Activated CD4-positive, alpha-beta T cell treated with anti-CD3 and anti-CD28 coated beads for 36 hours (primary cell): ENCODE results near the gene MIGA2. TPM values are rescaled to one million over a fixed set of nuclear protein-coding genes. Genes with fewer than 3 reads are reported as not detected.
A peak's percentile ranks its signal among the peaks of the same experiment; 100 is the strongest.
"Not testable (repeated sequence)": the region's sequence is repeated elsewhere in the genome, so short reads cannot be mapped to it uniquely, and the experiment has no call there.

Source experiments
- ATAC-seq: fragments of 200-7000 bp; cut with Tn5 transposase; one replicate; pipeline ENCODE4 v1.10.0; 2021; ENCODE audit warnings: mild to moderate bottlenecking, moderate library complexity
- CTCF ChIA-PET: fragments of 350-600 bp; sonication (Branson Sonifier 250); formaldehyde crosslinking; loops from one replicate; lab custom pipeline; 2021; ENCODE audit warnings: antibody characterized with exemption; lab: Charles Lee
- POLR2A ChIA-PET: fragments of 350-600 bp; sonication (Branson Sonifier 250); formaldehyde crosslinking; loops from one replicate; lab custom pipeline; 2021; ENCODE audit warnings: antibody characterized with exemption, inconsistent platforms; lab: Charles Lee
- DNase-seq: peaks from one replicate; pipeline ENCODE4 v3.0.0-alpha.2; 2020
- H3K27ac Mint-ChIP-seq: one replicate; pipeline ENCODE4 v1.8.0; 2021; ENCODE audit warnings: mixed read lengths
- H3K27me3 Mint-ChIP-seq: one replicate; pipeline ENCODE4 v1.8.0; 2021; ENCODE audit warnings: mixed read lengths
- H3K36me3 Mint-ChIP-seq: one replicate; pipeline ENCODE4 v1.8.0; 2021; ENCODE audit warnings: low read depth, mixed read lengths
- H3K4me1 Mint-ChIP-seq: one replicate; pipeline ENCODE4 v1.8.0; 2021; ENCODE audit warnings: mixed read lengths
- H3K4me3 Mint-ChIP-seq: one replicate; pipeline ENCODE4 v1.8.0; 2021; ENCODE audit warnings: mild to moderate bottlenecking, moderate library complexity, mixed read lengths
- H3K9me3 Mint-ChIP-seq: one replicate; pipeline ENCODE4 v1.8.0; 2021; ENCODE audit warnings: low read depth, mixed read lengths
- intact Hi-C, 2 experiments: fragments of 100-400 bp; cut with DNase I in 1 of 2; cut with micrococcal nuclease in 1 of 2; formaldehyde crosslinking; loops; one replicate each; pipeline versions ENCODE4 v1.14.2 to v1.15.1; 2022 to 2024; cut with DNase I, micrococcal nuclease
- total RNA-seq, 2 experiments: library from RNA; stranded (reverse); gene quantifications; one replicate each; pipeline ENCODE4 v1.2.3, GENCODE V29; 2021

MIGA2 gene, protein sequence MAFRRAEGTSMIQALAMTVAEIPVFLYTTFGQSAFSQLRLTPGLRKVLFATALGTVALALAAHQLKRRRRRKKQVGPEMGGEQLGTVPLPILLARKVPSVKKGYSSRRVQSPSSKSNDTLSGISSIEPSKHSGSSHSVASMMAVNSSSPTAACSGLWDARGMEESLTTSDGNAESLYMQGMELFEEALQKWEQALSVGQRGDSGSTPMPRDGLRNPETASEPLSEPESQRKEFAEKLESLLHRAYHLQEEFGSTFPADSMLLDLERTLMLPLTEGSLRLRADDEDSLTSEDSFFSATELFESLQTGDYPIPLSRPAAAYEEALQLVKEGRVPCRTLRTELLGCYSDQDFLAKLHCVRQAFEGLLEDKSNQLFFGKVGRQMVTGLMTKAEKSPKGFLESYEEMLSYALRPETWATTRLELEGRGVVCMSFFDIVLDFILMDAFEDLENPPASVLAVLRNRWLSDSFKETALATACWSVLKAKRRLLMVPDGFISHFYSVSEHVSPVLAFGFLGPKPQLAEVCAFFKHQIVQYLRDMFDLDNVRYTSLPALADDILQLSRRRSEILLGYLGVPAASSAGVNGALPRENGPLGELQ
- 10 to 100 TPM; 15.7 to 25.8 TPM for total RNA-seq

DNA sequence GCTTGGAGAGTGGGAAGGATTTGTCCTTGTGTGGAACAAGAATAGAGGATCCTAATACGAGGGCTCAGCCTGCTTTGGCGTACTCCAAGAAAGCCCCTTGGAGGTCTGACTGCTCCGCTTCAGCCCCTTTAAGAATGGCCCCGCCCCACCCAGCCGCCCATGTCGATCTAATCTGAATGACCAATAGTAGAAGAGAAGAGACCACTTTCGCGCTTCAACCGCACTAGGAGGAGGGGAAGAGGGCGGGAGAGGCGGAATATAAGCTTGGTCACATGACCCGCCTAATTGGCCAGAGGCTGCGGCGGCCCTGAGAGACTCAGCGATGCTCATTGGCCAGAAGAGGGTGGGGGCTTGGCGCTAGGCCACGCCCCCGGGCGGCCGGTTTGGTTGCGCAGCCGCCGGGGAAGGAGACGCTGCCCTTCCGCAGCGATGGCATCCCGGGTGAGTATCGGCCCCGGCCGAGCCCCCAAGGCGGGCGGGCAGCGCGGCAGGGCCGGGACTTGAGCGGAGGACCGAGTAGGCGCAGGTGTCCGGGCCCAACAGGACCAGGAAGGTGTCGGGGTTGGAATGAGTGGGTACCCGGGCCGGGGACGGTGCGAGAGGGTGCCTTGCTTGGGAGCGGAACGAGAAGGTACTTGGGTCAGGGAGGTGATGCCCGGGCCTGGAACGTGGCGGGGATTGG is at the start of gene MIGA2:
Gene MIGA2 (plus strand): TSS at position 386 of the 682 bp plus-strand sequence. CDS start 3,969 bp downstream, outside the sequence.
- ChIA-PET CTCF (interaction anchor here (0.6 to 2.0 kb wide), 3 partner anchors 29 to 674 kb away, joined by 3 to 5 read pairs (median 3); no protein-coding TSS in a partner anchor), POLR2A (interaction anchor here (0.6 to 1.0 kb wide), 4 partner anchors 37 to 527 kb away, joined by 3 read pairs; partner anchors contain the start of gene DOLPP1)
- no peaks in the 10 kb centered on the region for H3K27me3 Mint-ChIP-seq
- ATAC-seq, result peak; percentile 99
- intact Hi-C loops, result loop anchor here (1.0 to 2.0 kb wide), 14 partner anchors 8 to 876 kb away; partner anchors contain the start of genes CRAT (in 2 of the 2), DOLPP1 (in 2 of the 2), SH3GLB2 (in 2 of the 2) and BBLN (in 1 of the 2)
- peaks cover 27% of the 10 kb centered on the region for H3K4me1 Mint-ChIP-seq
- DNase-seq, result peak; percentile 96
- H3K4me3 Mint-ChIP-seq, result peak within 1 kb of the TSS; percentile 98
- H3K9me3 Mint-ChIP-seq, result no peaks in the 10 kb centered on the region
- peak within 1 kb of the TSS; percentile 83 for H3K27ac Mint-ChIP-seq
- no peaks in the 10 kb centered on the region for H3K36me3 Mint-ChIP-seq

DNA sequence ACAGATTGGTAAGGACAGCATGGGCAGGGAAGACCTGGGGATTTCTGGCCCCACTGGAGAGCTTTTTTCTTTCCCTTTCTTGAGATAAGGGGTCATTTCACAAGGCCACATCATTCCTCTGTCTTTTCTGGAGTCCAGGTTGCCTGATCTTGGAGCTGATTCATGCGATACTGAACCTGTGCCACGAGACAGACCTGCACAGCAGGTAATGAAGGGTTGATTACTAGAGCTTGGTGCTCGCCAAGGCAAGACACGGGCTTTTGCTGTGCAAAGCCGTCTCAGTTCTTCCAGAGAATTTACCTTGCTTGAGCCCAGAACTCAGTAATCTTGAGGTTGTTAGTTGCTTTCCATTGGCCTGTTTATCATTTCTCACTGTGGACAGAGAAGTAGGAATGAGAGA is 49.8 kb upstream of the MIGA2 start:
- peaks cover 61% of the 10 kb centered on the region for H3K36me3 Mint-ChIP-seq
- ChIA-PET CTCF (interaction anchor here (0.6 kb wide), 1 partner anchor 37 kb away, joined by 3 read pairs; no protein-coding TSS in a partner anchor), POLR2A (no interaction called here)
- no peak overlapping the region for H3K4me3 Mint-ChIP-seq
- H3K9me3 Mint-ChIP-seq, result no peaks in the 10 kb centered on the region
- H3K27me3 Mint-ChIP-seq, result no peaks in the 10 kb centered on the region
- H3K4me1 Mint-ChIP-seq, result no peaks in the 10 kb centered on the region
- no peak overlapping the region for H3K27ac Mint-ChIP-seq
- DNase-seq, result no peak
- ATAC-seq, result no peak
- intact Hi-C loops, result no loop called here

DNA sequence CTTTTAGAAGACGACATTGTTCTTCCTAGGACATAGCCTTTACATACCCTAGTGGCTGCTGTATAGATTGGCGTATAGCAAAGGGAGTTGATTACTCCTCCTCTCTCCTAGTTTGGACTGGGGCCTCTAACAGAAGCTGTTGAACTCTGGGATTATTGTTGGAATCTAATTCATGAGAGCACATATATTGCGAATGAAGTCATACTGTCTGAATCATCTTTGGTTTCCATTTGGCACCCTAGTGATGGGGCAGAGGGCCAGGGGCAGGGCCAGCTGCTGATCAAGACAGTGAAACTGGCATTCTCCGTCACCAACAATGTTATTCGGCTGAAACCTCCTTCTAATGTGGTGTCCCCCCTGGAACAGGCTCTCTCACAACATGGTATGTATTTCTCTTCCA is 48.6 kb upstream of the MIGA2 start:
- CTCF ChIA-PET, result interaction anchor here (0.6 kb wide), 1 partner anchor 29 kb away, joined by 5 read pairs; no protein-coding TSS in a partner anchor
- POLR2A ChIA-PET, result no interaction called here

DNA sequence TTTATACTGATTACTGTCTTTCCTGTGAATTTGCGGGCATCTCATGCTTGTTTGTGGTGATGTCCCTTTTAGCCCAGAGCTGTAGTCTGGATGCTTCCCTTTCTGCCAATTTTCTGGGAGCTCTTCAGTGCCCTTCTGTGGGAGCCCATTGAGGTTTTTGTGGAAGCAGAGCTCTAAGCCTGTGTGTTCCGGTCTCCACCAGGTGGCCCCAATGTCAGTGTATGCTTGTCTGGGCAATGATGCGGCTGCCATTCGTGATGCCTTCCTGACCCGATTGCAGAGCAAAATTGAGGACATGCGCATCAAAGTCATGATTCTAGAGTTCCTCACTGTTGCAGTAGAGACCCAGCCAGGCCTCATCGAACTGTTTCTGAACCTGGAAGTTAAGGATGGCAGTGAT is 43.4 kb upstream of the MIGA2 start:
- CTCF ChIA-PET, result interaction anchor here (0.9 to 1.2 kb wide), 2 partner anchors 9 to 12 kb away, joined by 3 to 4 read pairs; no protein-coding TSS in a partner anchor
- POLR2A ChIA-PET, result no interaction called here

More for the DNA sequence above, 48.6 kb upstream of the MIGA2 start:
- Mint-ChIP-seq H3K9me3 (no peaks in the 10 kb centered on the region), H3K4me1 (no peaks in the 10 kb centered on the region), H3K4me3 (no peak overlapping the region), H3K27me3 (no peaks in the 10 kb centered on the region), H3K27ac (no peak overlapping the region), H3K36me3 (peaks cover 58% of the 10 kb centered on the region)
- DNase-seq (no peak), ATAC-seq (no peak)
- intact Hi-C loops, result no loop called here

DNA sequence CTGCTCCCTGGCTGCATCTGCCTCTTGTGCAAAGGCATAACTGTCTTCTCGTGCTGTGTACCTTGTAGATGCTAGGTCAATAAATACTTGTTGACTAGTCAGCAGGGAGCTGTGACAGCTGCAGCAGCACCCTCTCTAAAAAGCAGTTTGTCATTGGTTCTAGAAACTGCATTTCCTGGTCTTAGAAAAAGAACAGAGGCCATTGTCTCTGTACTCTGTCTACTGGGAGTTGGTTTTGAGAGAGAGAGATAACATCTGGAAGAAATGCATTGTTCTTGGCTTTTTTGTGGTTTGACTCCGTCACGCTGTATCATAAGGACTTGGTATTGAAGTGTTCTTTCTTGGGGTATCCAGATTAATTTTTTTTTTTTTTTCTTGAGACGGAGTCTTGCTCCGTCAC is 40.6 kb upstream of the MIGA2 start:
- intact Hi-C loops, result no loop called here
- no peak overlapping the region for H3K27ac Mint-ChIP-seq
- ChIA-PET CTCF (interaction anchor here (0.7 to 1.6 kb wide), 2 partner anchors 20 to 445 kb away, joined by 3 to 4 read pairs; no protein-coding TSS in a partner anchor), POLR2A (no interaction called here)
- H3K9me3 Mint-ChIP-seq, result no peaks in the 10 kb centered on the region
- peaks cover 67% of the 10 kb centered on the region for H3K36me3 Mint-ChIP-seq
- DNase-seq (no peak), ATAC-seq (no peak)
- peaks cover 21% of the 10 kb centered on the region for H3K4me1 Mint-ChIP-seq
- H3K27me3 Mint-ChIP-seq, result no peaks in the 10 kb centered on the region
- H3K4me3 Mint-ChIP-seq, result no peak overlapping the region

More for the DNA sequence above, 43.4 kb upstream of the MIGA2 start:
- no peak overlapping the region for H3K27ac Mint-ChIP-seq
- no peak overlapping the region for H3K4me3 Mint-ChIP-seq
- ATAC-seq (no peak), DNase-seq (no peak)
- no peaks in the 10 kb centered on the region for H3K27me3 Mint-ChIP-seq
- H3K36me3 Mint-ChIP-seq, result peaks cover 62% of the 10 kb centered on the region
- intact Hi-C loops, result no loop called here
- H3K4me1 Mint-ChIP-seq, result peaks cover 11% of the 10 kb centered on the region
- no peaks in the 10 kb centered on the region for H3K9me3 Mint-ChIP-seq

DNA sequence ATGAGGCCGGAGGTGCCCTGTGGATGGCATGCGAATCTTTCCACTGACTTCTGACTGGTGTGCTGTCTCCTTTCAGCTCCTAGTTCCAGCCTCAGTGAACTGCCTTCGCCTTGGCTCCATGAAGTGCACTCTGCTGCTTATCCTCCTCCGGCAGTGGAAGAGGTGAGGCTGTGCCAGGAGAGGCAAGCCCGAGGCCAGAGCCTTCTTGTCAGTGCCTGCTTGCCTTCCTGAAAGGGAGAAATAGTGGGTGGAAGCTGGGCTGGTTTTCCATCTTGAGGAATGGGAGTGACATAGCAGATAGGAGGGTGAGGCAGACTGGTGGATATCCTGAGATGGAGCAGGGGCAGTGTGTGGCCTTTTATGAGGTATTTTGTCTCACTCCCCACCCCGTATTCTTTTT is 38.0 kb upstream of the MIGA2 start:
- no peak for ATAC-seq
- POLR2A ChIA-PET, result interaction anchor here (0.7 kb wide), 1 partner anchor 54 kb away, joined by 6 read pairs; no protein-coding TSS in a partner anchor
- no peak for DNase-seq
- CTCF ChIA-PET, result no interaction called here
- no peak overlapping the region for H3K4me3 Mint-ChIP-seq
- H3K9me3 Mint-ChIP-seq, result no peaks in the 10 kb centered on the region
- intact Hi-C loops, result no loop called here
- H3K4me1 Mint-ChIP-seq, result peaks cover 21% of the 10 kb centered on the region
- no peaks in the 10 kb centered on the region for H3K27me3 Mint-ChIP-seq
- H3K27ac Mint-ChIP-seq, result no peak overlapping the region
- peaks cover 76% of the 10 kb centered on the region for H3K36me3 Mint-ChIP-seq

DNA sequence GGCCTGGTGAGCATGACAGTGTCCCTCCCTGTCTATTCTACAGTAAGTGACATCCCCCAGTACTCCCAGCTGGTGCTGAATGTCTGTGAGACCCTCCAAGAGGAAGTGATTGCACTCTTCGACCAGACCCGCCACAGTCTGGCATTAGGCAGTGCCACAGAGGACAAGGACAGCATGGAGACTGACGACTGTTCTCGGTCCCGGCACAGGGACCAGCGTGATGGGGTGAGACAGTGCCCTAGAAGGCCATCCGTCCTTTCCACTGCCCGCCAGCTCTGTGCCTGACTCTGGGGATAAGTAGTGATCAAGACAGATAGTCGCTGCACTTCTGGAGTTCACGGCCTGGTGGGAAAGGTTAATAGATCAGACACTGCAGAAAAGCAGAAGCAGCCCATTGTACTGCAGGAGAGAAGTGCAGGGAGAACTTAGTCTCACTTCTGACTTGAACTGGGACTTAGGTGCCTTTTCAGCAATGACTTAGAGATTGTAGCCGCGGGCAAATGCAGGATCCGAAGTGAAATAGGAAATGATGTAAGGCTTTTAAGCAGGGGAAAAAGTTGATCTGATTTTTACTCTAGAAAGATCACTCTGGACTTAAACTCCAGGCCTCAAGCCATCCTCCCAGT is 36.7 kb upstream of the MIGA2 start:
- Mint-ChIP-seq H3K36me3 (peaks cover 72% of the 10 kb centered on the region), H3K9me3 (no peaks in the 10 kb centered on the region), H3K27ac (peak overlapping the region; percentile 72), H3K4me1 (peaks cover 21% of the 10 kb centered on the region), H3K27me3 (no peaks in the 10 kb centered on the region), H3K4me3 (no peak overlapping the region)
- CTCF ChIA-PET, result no interaction called here
- POLR2A ChIA-PET, result no interaction called here
- ATAC-seq (peak; percentile 48), DNase-seq (no peak)
- intact Hi-C loops, result no loop called here

DNA sequence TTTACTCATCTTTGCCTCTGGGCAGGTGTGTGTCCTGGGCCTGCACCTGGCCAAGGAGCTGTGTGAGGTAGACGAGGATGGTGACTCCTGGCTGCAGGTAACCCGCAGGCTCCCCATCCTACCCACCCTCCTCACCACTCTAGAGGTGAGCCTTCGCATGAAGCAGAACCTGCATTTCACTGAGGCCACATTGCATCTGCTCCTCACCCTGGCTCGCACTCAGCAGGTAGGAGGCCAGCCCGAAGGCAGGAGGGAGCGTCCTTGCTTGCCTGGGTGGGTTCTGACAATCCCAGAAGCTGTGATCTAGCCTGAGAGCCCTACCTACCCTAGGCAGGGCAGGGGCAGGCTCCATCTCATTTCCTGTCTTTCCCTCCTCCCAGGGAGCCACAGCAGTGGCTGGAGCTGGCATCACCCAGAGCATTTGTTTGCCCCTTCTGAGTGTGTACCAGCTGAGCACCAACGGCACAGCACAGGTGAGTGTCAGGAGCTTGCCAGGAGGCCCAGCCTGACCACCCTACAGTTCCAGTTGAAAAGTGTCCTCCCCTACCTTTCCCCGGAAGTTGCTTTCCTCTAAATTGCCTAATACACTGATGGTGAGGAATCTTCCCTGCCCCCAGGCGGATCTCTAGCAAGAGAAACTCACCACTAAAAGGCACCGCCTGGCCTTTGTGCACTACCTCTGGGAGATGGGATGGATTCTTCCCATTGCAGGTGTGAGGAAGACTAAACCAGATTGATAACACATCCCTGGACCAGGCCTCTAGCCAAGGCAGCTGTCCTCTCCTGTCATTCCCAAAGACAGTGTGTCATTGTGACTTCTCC is 34.7 kb upstream of the MIGA2 start:
- Mint-ChIP-seq H3K4me3 (no peak overlapping the region), H3K9me3 (no peaks in the 10 kb centered on the region), H3K27ac (peak overlapping the region; percentile 56), H3K27me3 (no peaks in the 10 kb centered on the region), H3K4me1 (peaks cover 10% of the 10 kb centered on the region), H3K36me3 (peaks cover 65% of the 10 kb centered on the region)
- intact Hi-C loops, result no loop called here
- DNase-seq (no peak), ATAC-seq (no peak)
- POLR2A ChIA-PET, result no interaction called here
- CTCF ChIA-PET, result interaction anchor here (0.7 kb wide), 1 partner anchor 121 kb away, joined by 3 read pairs; no protein-coding TSS in a partner anchor

DNA sequence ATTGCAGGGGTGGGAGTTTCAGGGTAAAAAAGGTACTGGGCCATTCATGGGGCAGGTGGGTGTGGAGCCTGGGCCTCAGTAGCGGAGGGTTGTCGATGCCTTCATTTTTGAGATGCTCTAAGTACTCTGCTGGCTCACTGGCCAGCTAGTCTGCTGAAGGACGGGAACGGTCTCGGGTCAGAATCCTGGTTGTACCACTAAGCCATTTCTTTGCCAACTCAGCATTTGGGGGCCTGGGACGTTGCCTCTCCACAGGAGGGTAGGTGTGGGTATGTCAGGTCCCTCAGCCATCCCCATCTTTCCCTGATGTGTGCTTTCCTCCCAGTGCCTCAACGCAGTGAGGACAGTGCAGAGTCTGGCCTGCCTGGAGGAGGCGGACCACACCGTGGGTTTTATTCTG is 33.4 kb upstream of the MIGA2 start:
- ATAC-seq, result no peak
- ChIA-PET CTCF (interaction anchor here (0.7 kb wide), 1 partner anchor 887 kb away, joined by 3 read pairs; no protein-coding TSS in a partner anchor), POLR2A (no interaction called here)
- DNase-seq, result no peak
- H3K36me3 Mint-ChIP-seq, result peaks cover 58% of the 10 kb centered on the region
- no peak overlapping the region for H3K27ac Mint-ChIP-seq
- intact Hi-C loops, result no loop called here
- H3K4me3 Mint-ChIP-seq, result no peak overlapping the region
- peaks cover 10% of the 10 kb centered on the region for H3K4me1 Mint-ChIP-seq
- H3K9me3 Mint-ChIP-seq, result no peaks in the 10 kb centered on the region
- no peaks in the 10 kb centered on the region for H3K27me3 Mint-ChIP-seq

DNA sequence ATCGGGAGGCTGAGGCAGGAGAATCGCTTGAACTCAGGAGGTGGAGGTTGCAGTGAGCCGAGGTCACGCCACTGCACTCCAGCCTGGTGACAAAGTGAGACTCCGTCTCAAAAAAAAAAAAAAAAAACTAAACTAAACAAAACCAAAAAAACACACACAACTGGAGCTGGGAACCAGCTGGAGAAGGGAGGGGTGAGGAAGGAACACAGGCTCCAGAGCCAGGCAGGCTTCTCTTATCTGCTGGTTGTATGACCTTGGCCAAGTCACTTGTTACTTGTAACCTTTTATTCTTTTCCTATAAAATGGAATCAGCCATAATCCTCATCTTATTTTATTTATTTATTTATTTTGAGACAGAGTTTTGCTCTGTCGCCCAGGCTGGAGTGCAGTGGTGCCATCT is 32.3 kb upstream of the MIGA2 start:
- intact Hi-C loops, CTCF ChIA-PET, ATAC-seq, DNase-seq, H3K27ac Mint-ChIP-seq, H3K9me3 Mint-ChIP-seq, H3K4me1 Mint-ChIP-seq, H3K27me3 Mint-ChIP-seq, H3K4me3 Mint-ChIP-seq: not testable (repeated sequence)
- POLR2A ChIA-PET, result interaction anchor here (0.6 kb wide), 4 partner anchors 61 to 240 kb away, joined by 3 to 9 read pairs (median 4); no protein-coding TSS in a partner anchor
- peaks cover 52% of the 10 kb centered on the region for H3K36me3 Mint-ChIP-seq
